NCI-H2029 (cell line): ENCODE measurements around the gene GNPNAT1.

Experiments used
- DNase-seq: peaks from one replicate; lab custom pipeline; 2025; lab: John Stamatoyannopoulos, UW

The GNPNAT1 gene

DNA sequence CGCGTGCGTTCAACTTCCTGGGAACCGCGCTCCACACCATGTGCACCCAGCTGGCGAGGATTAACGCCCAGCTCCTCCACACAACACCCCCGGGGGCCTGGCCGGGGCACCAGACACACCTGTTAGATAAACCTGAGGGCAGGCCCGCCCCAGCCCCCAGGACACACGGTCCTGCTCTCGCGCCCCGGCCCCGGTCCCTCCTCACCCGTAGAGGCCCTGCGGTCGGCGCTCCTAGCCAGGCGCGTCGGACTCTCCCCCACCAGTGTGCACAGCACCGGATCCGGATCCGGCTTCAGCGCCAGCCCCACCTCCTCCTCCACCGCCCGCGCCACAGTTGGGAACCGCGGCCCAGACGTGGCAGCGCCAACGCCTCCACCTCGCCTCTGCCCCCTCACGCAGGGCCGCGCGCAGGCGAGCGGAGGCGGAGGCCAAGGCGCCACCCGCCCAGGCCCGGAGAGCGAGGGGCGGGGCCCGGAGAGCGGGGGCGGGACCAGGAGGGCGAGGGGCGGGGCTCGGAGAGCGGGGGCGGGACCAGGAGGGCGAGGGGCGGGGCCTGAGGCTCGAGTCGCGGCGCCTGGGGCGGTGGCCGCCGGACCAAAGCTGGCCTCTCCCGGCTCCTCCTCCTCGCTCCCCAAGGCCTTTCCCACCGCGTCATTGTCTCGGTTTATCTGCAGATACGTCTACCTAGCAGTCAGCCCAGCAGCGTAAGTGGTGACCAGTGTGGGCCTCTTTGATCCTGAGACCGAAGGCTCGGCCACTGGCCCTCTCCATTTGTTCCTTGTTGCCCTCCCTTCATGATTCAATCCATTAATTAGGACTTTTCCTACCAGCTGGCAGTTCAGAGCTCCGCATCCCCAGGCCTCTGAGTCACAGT lies at the start of gene GNPNAT1:
Gene GNPNAT1, minus strand, starts transcription at position 385 of the 874 bp plus-strand sequence. CDS start 6,957 bp downstream, outside the sequence.
- DNase-seq: peak; percentile 95

DNA sequence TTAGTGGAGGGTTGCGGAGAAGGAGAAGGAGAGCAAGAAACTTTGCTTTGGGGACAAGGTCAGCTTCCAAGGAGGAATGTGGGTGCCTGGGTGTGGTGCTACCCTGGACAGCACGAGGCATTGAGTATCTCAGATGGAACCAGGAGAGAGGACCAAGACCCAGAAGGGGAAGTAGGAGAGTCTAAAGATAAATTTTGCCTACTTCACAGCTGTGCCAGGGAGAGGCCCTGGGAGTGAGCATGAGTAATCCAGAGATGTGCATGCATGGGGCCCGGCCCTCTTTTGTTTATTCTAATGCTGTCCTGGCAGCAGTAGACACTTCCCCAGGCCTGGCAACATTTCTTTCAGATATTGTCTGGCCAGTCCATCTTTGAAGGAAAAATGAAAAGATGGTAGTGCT lies 49.5 kb upstream of the GNPNAT1 start:
- no peak for DNase-seq

DNA sequence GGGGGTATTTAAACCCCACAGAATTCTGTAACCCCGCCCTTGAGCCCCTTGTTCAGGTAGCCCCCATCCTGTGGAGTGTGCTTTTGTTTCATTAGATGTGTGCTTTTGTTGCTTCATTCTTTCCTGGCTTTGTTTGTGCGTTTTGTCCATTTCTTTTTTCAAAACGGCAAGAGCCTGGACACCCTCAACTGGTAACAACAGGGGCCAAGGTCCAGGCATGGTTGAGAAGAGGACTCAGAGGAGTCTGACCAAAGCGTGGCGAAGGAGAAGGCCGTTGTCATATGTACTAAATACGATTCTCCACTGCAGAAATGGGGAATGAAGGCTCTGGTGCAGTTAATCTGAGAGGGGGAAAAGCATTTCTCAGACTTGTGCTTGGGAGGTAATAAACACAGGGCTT lies 46.0 kb upstream of the GNPNAT1 start:
- no peak for DNase-seq

DNA sequence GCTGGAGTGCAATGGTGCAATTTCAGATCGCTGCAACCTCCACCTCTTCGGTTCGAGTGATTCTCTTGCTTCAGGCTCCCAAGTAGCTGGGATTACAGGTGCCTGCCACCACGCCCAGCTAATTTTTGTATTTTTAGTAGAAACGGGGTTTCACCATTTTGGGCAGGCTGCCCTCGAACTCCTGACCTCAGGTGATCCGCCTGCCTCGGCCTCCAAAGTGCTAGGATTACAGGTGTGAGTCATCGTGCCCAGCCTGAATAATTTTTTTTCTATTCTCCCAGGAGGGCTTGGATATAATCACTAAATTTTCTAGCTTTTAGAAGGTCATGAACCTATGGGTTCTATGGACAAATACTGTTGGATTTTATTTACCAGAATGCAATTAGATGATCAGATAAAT lies 44.7 kb upstream of the GNPNAT1 start:
- no peak for DNase-seq

DNA sequence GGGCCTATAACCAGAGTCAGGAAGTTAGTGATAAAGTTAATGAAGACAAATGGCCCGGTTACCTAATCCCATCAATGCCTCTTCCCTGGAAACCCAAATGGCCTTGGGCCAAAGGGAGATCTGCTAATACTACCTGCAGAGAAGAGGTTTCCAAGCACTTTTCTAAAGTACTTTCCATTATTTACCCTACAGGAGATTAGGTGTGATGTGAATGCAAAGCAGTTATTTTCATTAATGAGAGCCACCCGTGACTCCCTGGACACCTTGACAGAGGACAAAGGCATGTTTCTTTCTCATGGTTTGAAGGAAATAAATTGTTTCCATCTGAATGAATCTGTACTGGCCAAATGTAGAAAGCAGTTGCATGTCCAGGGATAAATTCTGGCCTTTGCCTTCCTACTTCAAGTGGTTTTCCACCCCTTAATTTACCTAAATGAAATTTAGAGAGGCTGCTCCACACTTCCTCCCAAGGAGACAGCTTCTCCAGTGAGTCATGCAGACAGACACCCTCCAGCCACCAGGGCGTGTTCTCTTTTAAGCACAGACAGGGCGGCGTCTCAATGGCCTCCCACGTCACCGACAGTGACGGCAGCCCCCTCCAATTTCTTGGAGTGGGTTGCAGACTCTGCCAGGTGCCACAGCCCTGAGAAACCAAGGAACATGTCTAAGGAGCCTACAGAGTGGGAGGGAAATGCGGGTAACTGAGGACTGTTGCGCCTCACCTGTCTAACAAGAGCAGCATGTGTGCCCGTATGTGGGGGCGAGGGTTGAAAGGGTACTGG lies 43.9 kb upstream of the GNPNAT1 start:
- peak; percentile 29 for DNase-seq

DNA sequence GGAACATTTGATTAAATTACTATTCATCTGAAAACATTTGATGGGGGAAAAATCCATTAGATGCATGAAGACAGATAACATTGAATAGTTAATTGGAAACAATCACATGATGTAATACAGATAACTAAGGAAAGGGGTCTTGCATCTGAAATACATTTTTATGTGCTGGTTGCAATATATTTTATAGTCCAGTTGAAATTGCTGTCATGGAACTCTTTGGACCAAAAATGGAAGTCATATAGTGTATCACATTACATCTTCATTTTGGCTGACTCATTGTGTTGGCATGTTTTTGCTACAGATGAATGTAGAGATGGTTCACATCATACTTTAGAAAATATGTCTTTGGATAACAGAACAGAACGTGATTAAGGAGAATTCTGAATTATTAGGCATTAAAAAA lies 43.0 kb upstream of the GNPNAT1 start:
- no peak for DNase-seq

DNA sequence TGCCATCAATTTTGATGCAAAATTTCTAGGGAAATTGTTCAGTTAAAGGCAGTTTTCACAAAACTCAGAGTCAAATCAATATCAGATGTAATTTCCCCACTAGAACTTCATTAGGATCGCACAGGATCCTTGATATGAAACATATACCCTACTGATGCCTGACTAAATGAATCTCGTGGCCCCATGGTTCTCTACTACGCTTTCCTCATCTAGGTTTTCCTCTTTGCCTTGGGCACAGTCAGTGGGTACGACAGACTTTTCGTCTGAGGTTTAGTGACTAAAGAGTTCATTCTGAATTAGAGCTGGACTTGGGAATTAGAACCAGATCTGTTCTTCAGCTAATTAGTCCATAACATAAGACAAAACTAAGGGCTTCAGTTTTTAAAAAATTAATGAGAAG lies 42.5 kb upstream of the GNPNAT1 start:
- DNase-seq: no peak

DNA sequence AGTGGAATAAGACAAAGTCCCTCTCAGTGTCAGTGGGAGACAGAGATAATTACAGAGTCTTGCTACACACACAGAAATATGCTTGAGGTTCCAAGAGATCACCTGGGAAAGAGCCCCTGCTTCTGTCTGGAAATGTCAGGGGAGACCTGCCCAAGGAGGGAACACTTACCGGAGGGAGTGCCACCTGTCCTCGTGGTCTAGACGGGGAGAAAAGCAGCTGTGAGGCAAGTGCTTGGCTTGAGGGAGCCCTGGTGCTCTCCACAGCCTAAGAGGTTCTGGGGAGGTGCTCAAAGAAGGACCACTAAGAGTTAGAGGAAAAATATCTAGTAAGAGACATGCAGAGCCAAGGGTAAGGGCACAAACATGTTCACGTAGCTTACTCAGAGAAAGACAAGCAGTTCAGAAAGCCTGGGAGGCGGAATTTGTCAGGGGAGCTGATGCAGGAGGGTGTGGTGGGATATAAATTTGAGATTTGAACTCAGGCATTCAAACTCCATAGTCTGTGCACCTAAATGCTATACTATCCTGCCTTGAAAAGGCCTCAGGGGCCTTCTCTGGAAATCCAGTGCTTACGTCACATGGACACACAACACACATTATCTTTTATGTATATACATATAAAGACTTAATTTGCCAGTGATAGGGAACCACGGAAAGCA lies 38.2 kb upstream of the GNPNAT1 start:
- no peak for DNase-seq

DNA sequence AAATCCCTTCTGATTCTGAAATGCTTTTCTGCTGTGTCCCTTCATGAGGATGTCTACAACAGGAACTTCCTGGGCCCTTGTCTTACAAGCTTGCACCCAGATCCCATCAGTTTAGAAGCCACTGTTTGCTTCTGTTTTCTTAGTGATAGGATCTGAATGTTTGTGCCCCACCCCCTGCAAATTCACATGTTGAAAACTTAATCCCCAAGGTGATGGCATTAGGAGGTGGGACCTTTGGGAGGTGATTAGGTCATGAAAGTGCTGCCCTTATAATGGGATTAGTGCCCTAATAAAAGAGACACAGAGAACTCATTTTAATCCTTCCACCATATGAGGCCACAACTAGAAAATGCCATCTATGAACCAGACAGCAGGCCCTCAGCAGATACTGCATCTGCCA lies 36.0 kb upstream of the GNPNAT1 start:
- no peak for DNase-seq

DNA sequence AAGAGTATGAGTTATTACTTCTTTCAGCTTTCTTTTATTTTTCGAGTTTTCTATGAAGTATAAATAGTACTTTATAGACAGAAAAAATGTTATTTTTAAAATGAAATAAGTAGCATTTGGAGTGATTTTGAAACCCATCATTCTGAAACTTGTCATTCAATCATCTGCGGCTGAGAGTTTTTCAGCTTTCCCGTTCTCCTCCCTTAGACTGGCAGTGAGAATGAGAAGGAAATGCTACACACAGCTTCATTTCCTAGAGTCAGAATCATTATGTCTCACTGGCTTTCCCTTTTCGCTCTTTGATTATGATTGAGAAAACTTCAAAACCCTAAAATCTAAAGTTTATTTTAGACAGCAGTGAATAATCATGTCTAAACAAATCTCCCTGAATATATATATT lies 33.7 kb upstream of the GNPNAT1 start:
- DNase-seq: no peak

DNA sequence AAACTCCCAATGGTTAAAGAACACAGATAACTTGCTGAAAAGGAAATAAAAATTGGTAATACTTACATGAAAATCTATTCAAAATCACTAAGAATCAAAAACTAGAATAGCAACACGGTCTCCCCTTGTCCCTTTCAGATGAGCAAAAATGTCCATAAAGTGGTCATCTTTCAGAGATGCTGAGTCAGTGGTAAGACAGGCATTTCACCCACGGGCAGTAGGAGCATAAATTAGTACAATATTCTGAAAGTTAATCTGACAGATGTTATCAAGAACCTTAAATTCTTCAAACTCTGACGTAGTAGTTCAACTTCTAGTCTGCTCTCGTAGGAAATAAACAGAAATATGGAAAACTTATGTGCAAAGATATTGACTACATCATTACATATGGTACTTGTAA lies 33.1 kb upstream of the GNPNAT1 start:
- DNase-seq: no peak

DNA sequence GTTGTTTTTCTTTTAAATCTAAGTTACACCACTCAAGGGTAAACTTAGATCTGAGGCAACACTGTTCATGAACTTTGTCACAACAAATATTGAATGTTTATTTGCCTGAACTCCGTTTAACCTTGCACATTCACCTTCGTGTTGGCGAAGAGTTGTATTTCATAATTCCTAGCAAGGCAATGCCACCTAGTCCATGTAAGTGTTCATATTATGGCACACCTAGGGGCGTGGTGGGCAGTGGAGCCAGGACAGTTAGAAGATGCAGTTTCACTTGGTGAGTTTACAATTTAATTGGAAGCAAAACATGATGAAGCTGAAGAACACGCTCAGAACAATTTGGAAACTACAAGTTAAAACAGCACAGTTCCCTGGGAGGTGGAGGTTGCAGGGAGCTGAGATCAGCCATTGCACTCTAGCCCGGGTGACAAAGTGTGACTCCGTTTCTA lies 30.4 kb upstream of the GNPNAT1 start:
- DNase-seq: no peak

DNA sequence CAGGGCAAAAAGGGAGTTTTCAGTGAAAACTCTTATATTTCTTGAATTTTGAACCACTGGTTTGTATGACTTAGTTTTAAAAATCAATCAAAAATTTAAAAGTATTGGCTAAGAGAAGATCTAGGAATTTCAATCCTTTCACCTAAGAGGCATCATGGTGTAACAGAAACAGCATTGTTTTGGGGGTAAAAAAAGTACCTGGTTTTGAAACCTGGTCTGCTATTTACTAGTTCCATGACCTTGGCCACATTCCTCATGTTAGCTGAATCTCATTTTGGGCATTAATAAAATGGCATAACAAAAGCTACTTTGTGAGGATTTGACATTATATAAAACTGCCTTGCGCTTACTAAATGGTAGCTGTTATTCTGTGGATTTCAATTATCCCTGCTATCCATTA lies 16.7 kb upstream of the GNPNAT1 start:
- no peak for DNase-seq

DNA sequence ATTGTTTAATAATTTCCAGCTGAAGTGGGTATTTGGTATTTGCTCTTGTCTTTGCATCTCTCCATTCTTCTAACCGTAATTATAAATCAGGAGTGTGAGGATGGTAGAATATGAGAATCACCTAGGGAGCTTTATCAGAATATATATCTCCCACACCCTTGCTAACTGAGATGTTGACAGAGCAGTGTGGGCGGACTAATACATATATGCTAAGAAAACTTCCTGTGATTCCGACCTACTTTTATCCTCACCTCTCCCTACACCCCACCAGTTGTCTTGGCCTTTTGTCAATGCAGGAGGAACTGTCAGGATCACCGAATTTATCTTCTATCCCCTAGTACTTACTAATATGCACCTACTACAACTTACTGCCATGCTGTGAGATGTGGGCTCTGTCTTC lies 14.7 kb upstream of the GNPNAT1 start:
- no peak for DNase-seq

DNA sequence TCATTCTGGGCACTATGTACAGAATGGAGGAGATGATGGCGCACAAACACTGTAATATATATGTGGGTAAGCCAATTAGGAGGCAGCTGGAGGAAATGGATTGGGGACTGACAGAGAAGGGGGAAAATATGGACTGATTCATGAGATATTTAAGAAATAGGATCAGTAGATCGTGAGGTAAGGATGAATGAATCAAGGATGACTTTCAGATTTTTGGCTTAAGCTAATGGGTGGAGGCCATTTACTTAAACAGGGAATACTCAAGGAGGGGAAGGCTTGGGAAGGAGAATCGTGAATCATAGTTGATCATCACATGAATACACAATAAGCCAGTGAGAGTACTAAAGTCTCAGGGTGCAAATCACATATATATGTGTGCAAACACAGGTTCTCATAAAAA lies 11.2 kb upstream of the GNPNAT1 start:
- no peak for DNase-seq

DNA sequence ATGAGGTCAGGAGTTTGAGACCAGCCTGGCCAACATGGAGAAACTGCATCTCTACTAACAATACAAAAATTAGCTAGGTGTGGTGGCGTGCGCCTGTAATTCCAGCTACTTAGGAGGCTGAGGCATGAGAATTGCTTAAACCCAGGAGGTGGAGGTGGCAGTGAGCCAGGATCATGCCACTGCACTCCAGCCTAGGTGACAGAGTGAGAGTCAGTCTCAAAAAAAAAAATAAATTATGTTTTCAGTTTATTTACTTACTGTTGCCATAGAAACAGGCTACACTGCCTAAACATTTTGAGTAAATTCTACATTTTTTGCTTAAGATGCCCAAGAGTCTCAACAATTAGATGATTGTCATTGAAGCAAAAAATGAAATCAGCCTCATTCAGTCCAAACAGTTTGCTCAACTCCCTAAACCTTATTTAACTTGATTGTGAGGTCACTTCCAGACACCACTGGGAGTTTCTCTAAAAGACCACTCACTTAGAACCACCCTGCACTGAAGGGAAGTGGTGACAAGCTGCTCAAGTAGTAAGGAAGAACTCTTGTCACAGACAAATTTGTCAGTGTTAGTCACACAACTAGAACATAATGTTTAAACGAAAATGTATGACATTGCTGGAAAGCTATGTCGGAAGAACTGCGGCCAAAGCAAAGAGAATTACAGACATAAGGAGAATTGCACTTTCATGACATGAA lies 9.8 kb upstream of the GNPNAT1 start:
- no peak for DNase-seq

DNA sequence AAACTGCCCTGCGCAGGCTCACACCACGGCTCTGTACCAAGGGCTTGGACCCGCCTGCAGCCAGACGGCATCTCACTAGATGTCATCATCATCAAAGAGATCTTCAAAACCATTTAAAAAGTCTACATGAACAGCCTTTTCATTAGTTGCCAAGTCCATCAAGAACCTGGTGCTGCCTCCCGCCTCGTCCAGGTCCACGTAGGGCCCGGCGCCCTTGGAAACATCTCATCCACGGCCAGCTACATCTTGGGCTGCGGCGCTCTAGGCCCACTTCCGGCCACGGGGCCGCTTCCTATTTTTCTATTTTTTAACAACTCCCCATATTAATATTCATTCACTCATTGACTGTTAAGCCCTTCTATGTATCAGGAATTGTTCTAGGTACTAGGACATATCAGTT lies 7.4 kb upstream of the GNPNAT1 start:
- DNase-seq: no peak

DNA sequence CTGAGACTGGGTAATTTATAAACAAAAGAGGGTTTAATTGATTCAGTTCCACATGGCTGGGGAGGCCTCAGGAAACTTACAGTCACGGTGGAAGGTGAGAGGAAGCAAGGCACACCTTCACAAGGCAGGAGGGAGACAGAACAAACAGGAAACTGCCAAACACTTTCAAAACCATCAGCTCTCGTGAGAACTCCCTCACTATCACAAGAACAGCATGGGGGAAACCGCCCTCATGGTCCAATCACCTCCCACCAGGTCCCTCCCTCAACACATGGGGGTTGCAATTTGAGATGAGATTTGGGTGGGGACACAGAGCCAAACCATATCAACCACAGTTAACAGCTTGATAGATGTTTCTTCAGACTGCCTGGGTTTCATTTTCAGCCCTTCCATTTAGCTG lies 6.2 kb upstream of the GNPNAT1 start:
- DNase-seq: no peak

DNA sequence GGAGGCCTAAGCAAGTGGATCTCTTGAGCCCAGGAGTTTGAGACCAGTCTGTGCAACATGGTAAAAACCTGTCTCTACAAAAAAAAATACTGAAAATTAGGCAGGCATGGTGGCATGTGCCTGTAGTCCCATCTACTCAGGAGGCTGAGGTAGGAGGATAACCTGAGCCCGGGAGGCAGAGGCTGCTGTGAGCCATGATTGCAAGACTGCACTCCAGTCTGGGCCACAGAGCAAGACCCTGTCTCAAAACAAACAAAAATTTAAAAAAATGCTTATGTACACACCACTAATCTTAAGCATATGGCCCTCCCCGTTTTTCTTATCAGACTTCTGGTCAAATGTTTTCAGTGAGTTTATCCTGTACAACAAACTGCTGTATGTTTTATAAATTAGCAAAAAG lies 1.7 kb upstream of the GNPNAT1 start:
- no peak for DNase-seq

DNA sequence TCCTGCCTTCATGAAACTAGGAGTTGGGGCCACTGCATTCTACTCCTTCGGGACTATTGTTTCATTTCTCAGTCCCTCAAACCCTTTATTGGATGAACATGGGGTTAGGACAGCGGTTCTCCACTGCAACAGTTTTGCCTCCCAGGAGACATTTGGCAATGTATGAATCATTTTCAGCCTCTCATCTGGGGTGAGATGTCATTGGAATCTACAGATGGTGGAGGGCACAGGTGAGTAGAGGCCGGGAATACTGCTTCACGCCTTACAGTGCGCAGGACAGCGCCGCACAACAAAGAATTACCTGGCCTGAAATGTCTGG lies 649 bp upstream of the GNPNAT1 start:
- no peak for DNase-seq

DNA sequence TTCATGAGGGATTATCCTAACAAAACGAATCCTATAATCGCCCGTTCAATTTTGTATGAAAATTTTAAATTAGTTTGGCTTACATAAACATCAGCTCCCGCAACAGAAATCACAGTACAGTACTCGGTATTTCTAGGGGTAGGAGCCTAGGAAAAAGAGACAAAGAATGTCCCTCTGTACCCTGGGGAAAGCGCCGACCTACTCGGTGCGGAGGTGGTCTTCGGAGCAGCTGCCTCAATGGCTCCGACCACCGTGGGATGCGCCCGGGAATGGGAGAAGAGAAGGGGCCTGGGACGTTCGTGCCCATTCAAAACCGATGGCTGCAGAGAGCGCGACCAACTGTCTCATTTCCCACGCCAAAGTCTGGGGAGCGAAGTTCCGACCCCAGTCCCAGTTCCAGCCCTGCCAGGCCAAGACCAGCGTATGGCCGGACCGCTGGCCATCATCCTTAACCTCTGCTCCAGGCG lies 618 bp downstream of the GNPNAT1 start:
- DNase-seq: no peak
